ENCODE results near the gene TNS3.

TNS3 gene

GRCh38 chr7:47407136-47407535 is 174.8 kb downstream of the TNS3 start:
- no peak for DNase-seq (ENCODE audit: low read depth)

GRCh38 chr7:47406801-47407129 is 175.1 kb downstream of the TNS3 start:
- DNase-seq (ENCODE audit: low read depth): no peak

GRCh38 chr7:47405921-47406800 is 175.8 kb downstream of the TNS3 start:
- DNase-seq (ENCODE audit: low read depth): no peak

GRCh38 chr7:47405286-47405904 is 176.5 kb downstream of the TNS3 start:
- no peak for DNase-seq (ENCODE audit: low read depth)

GRCh38 chr7:47404010-47404409 is 177.9 kb downstream of the TNS3 start:
- DNase-seq (ENCODE audit: low read depth): no peak

- DNase-seq (ENCODE audit: low read depth): no peak
Observed at GRCh38 chr7:47402941-47403866, 178.7 kb downstream of the TNS3 start.

GRCh38 chr7:47401611-47402570 is 180.0 kb downstream of the TNS3 start:
- DNase-seq (ENCODE audit: low read depth): no peak

- no peak for DNase-seq (ENCODE audit: low read depth)
Observed at GRCh38 chr7:47400741-47401206, 181.1 kb downstream of the TNS3 start.

GRCh38 chr7:47400001-47400400 is 181.9 kb downstream of the TNS3 start:
- DNase-seq (ENCODE audit: low read depth): no peak

GRCh38 chr7:47394751-47395252 is 187.1 kb downstream of the TNS3 start:
- no peak for DNase-seq (ENCODE audit: low read depth)

GRCh38 chr7:47394216-47394615 is 187.7 kb downstream of the TNS3 start:
- no peak for DNase-seq (ENCODE audit: low read depth)

GRCh38 chr7:47393406-47393805 is 188.5 kb downstream of the TNS3 start:
- DNase-seq (ENCODE audit: low read depth): no peak

- DNase-seq (ENCODE audit: low read depth): peak; percentile 53
Observed at GRCh38 chr7:47392241-47392759, 189.6 kb downstream of the TNS3 start.

- no peak for DNase-seq (ENCODE audit: low read depth)
Observed at GRCh38 chr7:47391726-47392125, 190.2 kb downstream of the TNS3 start.

GRCh38 chr7:47390914-47391313 is 191.0 kb downstream of the TNS3 start:
- no peak for DNase-seq (ENCODE audit: low read depth)

- no peak for DNase-seq (ENCODE audit: low read depth)
Observed at GRCh38 chr7:47389923-47390630, 191.8 kb downstream of the TNS3 start.

- DNase-seq (ENCODE audit: low read depth): no peak
Observed at GRCh38 chr7:47389171-47389922, 192.6 kb downstream of the TNS3 start.

GRCh38 chr7:47387506-47387905 is 194.4 kb downstream of the TNS3 start:
- no peak for DNase-seq (ENCODE audit: low read depth)

- no peak for DNase-seq (ENCODE audit: low read depth)
Observed at GRCh38 chr7:47386273-47386835, 195.6 kb downstream of the TNS3 start.

Measured in GM04504 (cell line).